Measurements from ENCODE around the gene MKNK1.

- TF ChIP-seq PATZ1 (CRISPR knock-in tag; IDR thresholded peaks at IDR 0.05; ENCODE audit: borderline replicate concordance) (no peak), ZNF8 (CRISPR knock-in tag; IDR thresholded peaks at IDR 0.05) (no peak), TSHZ2 (CRISPR knock-in tag; IDR thresholded peaks at IDR 0.05) (no peak), CREB5 (CRISPR knock-in tag; IDR thresholded peaks at IDR 0.05; ENCODE audit: low read depth) (no peak), RARB (CRISPR knock-in tag; IDR thresholded peaks at IDR 0.05) (no peak)
Observed at GRCh38 chr1:46622344-46622743, 18.3 kb upstream of the MKNK1 start.
